ENCODE results near the gene SCNN1G.
"Not testable (repeated sequence)": the region's sequence is repeated elsewhere in the genome, so short reads cannot be mapped to it uniquely, and the experiment has no call there.

- TF ChIP-seq POLR2A, CTCF (IDR thresholded peaks at IDR 0.05): not testable (repeated sequence)
Observed at GRCh38 chr16:23144393-23144792, 38.2 kb upstream of the SCNN1G start.
